MCF 10A (cell line): ENCODE results near the gene CFAP206. TPM values are rescaled to one million over a fixed set of nuclear protein-coding genes. Genes with fewer than 3 reads are reported as not detected.

Source experiments
- BruUV-seq: library from RNA; stranded (reverse); fragments of 400-500 nt; replicated peaks from 2 replicates; lab custom pipeline; 2021; lab: Mats Ljungman, UMichigan
- CTCF ChIA-PET: fragments of 300-600 bp; sonication (Branson Sonifier 250); formaldehyde crosslinking; extraction: SDS; loops from one replicate; lab custom pipeline; 2021; ENCODE audit warnings: antibody characterized with exemption, inconsistent platforms; lab: Yijun Ruan, JAX
- POLR2A ChIA-PET: fragments of 300-600, 350-650 bp; sonication (Branson Sonifier 250); formaldehyde crosslinking; extraction: SDS; loops from one replicate; lab custom pipeline; 2020; ENCODE audit warnings: antibody characterized with exemption, inconsistent platforms; lab: Yijun Ruan, JAX
- DNase-seq: peaks from one replicate; pipeline ENCODE4 v3.0.0-alpha.2; 2018; ENCODE audit not compliant: unreplicated experiment
- H3K27ac Mint-ChIP-seq: one replicate; pipeline ENCODE4 v1.8.0; 2022; ENCODE audit warnings: mild to moderate bottlenecking, low read depth, mixed read lengths; ENCODE audit not compliant: unreplicated experiment
- H3K27me3 Mint-ChIP-seq: one replicate; pipeline ENCODE4 v1.8.0; 2022; ENCODE audit warnings: mixed read lengths; ENCODE audit not compliant: insufficient read depth, unreplicated experiment
- H3K36me3 Mint-ChIP-seq: one replicate; pipeline ENCODE4 v1.8.0; 2022; ENCODE audit warnings: mild to moderate bottlenecking, moderate library complexity, mixed read lengths; ENCODE audit not compliant: insufficient read depth, unreplicated experiment
- H3K4me1 Mint-ChIP-seq: one replicate; pipeline ENCODE4 v1.8.0; 2022; ENCODE audit warnings: mixed read lengths; ENCODE audit not compliant: insufficient read depth, unreplicated experiment
- H3K4me3 Mint-ChIP-seq: one replicate; pipeline ENCODE4 v1.8.0; 2022; ENCODE audit warnings: mild to moderate bottlenecking, moderate library complexity, mixed read lengths; ENCODE audit not compliant: unreplicated experiment
- H3K9me3 Mint-ChIP-seq: one replicate; pipeline ENCODE4 v1.8.0; 2022; ENCODE audit warnings: mixed read lengths; ENCODE audit not compliant: unreplicated experiment
- CTCF ChIP-seq: fragments of 200-600 bp; IDR thresholded peaks from one replicate; pipeline ENCODE4 v1.8.0; 2022; ENCODE audit warnings: antibody characterized with exemption, mild to moderate bottlenecking; ENCODE audit not compliant: unreplicated experiment
- intact Hi-C: fragments of 100-400 bp; cut with micrococcal nuclease; formaldehyde crosslinking; loops from 2 replicates; pipeline ENCODE4 v1.14.1; 2022
- total RNA-seq: library from RNA; stranded (reverse); gene quantifications from 2 replicates; pipeline ENCODE4 v1.2.3, GENCODE V29; 2022

The CFAP206 gene
- total RNA-seq, 1 experiment from 2014 or later = not detected

- no peak overlapping the region for H3K27ac Mint-ChIP-seq
- no peak overlapping the region for H3K4me3 Mint-ChIP-seq
- BruUV-seq = no TSS peak
- CTCF ChIA-PET = interaction anchor here (0.9 kb wide), 1 partner anchor 26 kb away, joined by 3 read pairs; no protein-coding TSS in a partner anchor
- no peaks in the 10 kb centered on the region for H3K9me3 Mint-ChIP-seq
- POLR2A ChIA-PET = no interaction called here
- no peak for DNase-seq
- no peaks in the 10 kb centered on the region for H3K27me3 Mint-ChIP-seq
- no peak for TF ChIP-seq CTCF
- no peaks in the 10 kb centered on the region for H3K36me3 Mint-ChIP-seq
- no peaks in the 10 kb centered on the region for H3K4me1 Mint-ChIP-seq
- intact Hi-C loops = no loop called here
Measured at GRCh38 chr6:87366899-87367298, 40.9 kb upstream of the CFAP206 start.

GRCh38 chr6:87373377-87373776 lies 34.4 kb upstream of the CFAP206 start:
- H3K27me3 Mint-ChIP-seq = no peaks in the 10 kb centered on the region
- H3K36me3 Mint-ChIP-seq = no peaks in the 10 kb centered on the region
- CTCF ChIA-PET = interaction anchor here (1.1 to 1.2 kb wide), 2 partner anchors 20 to 306 kb away, joined by 3 read pairs; no protein-coding TSS in a partner anchor
- no peak overlapping the region for H3K27ac Mint-ChIP-seq
- no peaks in the 10 kb centered on the region for H3K9me3 Mint-ChIP-seq
- no peak overlapping the region for H3K4me3 Mint-ChIP-seq
- POLR2A ChIA-PET = no interaction called here
- H3K4me1 Mint-ChIP-seq = no peaks in the 10 kb centered on the region
- no peak for TF ChIP-seq CTCF
- no peak for DNase-seq
- BruUV-seq = no TSS peak
- intact Hi-C loops = no loop called here

- Mint-ChIP-seq H3K36me3 (no peaks in the 10 kb centered on the region), H3K9me3 (no peaks in the 10 kb centered on the region), H3K4me3 (no peak overlapping the region), H3K4me1 (no peaks in the 10 kb centered on the region), H3K27me3 (no peaks in the 10 kb centered on the region), H3K27ac (no peak overlapping the region)
- POLR2A ChIA-PET = interaction anchor here (1.0 to 1.1 kb wide), 2 partner anchors 11 to 1732 kb away, joined by 3 read pairs; no protein-coding TSS in a partner anchor
- no peak for DNase-seq
- intact Hi-C loops = no loop called here
- no TSS peak for BruUV-seq
- CTCF ChIA-PET = interaction anchor here (0.9 to 1.6 kb wide), 3 partner anchors 13 to 53 kb away, joined by 3 to 5 read pairs (median 4); partner anchors contain the start of gene SMIM8
- no peak for TF ChIP-seq CTCF
Measured at GRCh38 chr6:87375315-87375714, 32.5 kb upstream of the CFAP206 start.

DNA sequence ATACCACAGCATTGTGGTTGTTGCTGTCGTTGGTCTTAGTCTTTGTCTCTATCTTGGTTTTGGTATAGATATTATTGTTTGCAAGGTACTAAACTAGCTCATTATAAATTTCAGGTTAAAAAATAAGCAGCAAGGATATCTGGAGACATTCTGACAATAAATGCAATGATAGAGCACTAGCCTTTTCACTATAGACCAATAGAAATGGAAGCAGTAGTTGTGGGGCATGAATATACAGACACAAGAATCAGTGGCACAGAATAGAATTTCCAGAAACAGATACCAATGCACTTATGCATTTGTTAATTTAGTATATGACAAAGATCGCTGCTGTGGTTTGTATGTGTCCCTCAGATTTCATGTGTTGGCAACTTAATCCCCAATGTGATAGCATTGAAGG lies 31.1 kb upstream of the CFAP206 start:
- H3K27me3 Mint-ChIP-seq = no peaks in the 10 kb centered on the region
- POLR2A ChIA-PET = no interaction called here
- intact Hi-C loops = no loop called here

More for the DNA sequence above, 31.1 kb upstream of the CFAP206 start:
- no TSS peak for BruUV-seq
- no peaks in the 10 kb centered on the region for H3K36me3 Mint-ChIP-seq
- no peaks in the 10 kb centered on the region for H3K9me3 Mint-ChIP-seq
- DNase-seq = no peak
- CTCF ChIA-PET = interaction anchor here (0.6 to 1.0 kb wide), 4 partner anchors 12 to 237 kb away, joined by 3 to 4 read pairs (median 3); no protein-coding TSS in a partner anchor
- no peak for TF ChIP-seq CTCF
- no peak overlapping the region for H3K27ac Mint-ChIP-seq
- no peak overlapping the region for H3K4me3 Mint-ChIP-seq
- H3K4me1 Mint-ChIP-seq = no peaks in the 10 kb centered on the region
